Measurements from ENCODE around the gene ANKRD44.

ANKRD44 gene

GRCh38 chr2:196951973-196952372 is 358.6 kb downstream of the ANKRD44 start:
- H3K14ac ChIP-seq (ENCODE audit: low read length), result no peak overlapping the region
- H3K4me3 ChIP-seq (ENCODE audit: low read depth, low read length), result no peak overlapping the region
- no peaks in the 10 kb centered on the region for H3K79me1 ChIP-seq (ENCODE audit: low read length)
- H2BK5ac ChIP-seq (ENCODE audit: low read depth, low read length, poor library complexity), result no peak overlapping the region
- no peak overlapping the region for H3K18ac ChIP-seq (ENCODE audit: low read length)
- no peak overlapping the region for H3K4ac ChIP-seq (ENCODE audit: low read depth, low read length)
- H2AFZ ChIP-seq (ENCODE audit: insufficient read depth, low read length, poor library complexity), result no peak overlapping the region
- no peak overlapping the region for H3K4me2 ChIP-seq (ENCODE audit: low read length)
- H2BK120ac ChIP-seq (ENCODE audit: insufficient read depth, low read length, poor library complexity), result no peak overlapping the region
- no peaks in the 10 kb centered on the region for H3K27me3 ChIP-seq (ENCODE audit: insufficient read depth, low read length)
- no peak overlapping the region for H3K9ac ChIP-seq (ENCODE audit: low read length)
- H4K12ac ChIP-seq (ENCODE audit: low read depth, low read length), result no peak overlapping the region
- H3K27ac ChIP-seq (ENCODE audit: low read depth, low read length), result no peak overlapping the region
- H4K91ac ChIP-seq (ENCODE audit: low read depth, low read length), result no peak overlapping the region
- no peak overlapping the region for H3K23ac ChIP-seq (ENCODE audit: low read length)
- H2BK12ac ChIP-seq (ENCODE audit: low read length), result no peak overlapping the region
- no peaks in the 10 kb centered on the region for H3K36me3 ChIP-seq (ENCODE audit: control insufficient read depth in 1 of 2, insufficient read depth in 2 of 2, low read length in 2 of 2)
- H2AK5ac ChIP-seq (ENCODE audit: low read length), result no peak overlapping the region
- H4K8ac ChIP-seq (ENCODE audit: low read depth, low read length), result no peak overlapping the region
- H3K9me3 ChIP-seq (ENCODE audit: insufficient read depth, low read depth, low read length), result no peaks in the 10 kb centered on the region
- H3K4me1 ChIP-seq (ENCODE audit: control insufficient read depth in 1 of 2, insufficient read depth in 2 of 2, low read length in 2 of 2), result no peaks in the 10 kb centered on the region
- no peaks in the 10 kb centered on the region for H3K79me2 ChIP-seq (ENCODE audit: control insufficient read depth, insufficient read depth, low read length, poor library complexity)
- WGBS (ENCODE audit: extremely low coverage, insufficient coverage, insufficient read length), result no CpG with 5 or more reads among the region's 2 CpGs
- DNase-seq, result no peak

GRCh38 chr2:196949116-196949515 is 361.5 kb downstream of the ANKRD44 start:
- no peak overlapping the region for H2AFZ ChIP-seq (ENCODE audit: insufficient read depth, low read length, poor library complexity)
- H3K4me2 ChIP-seq (ENCODE audit: low read length), result no peak overlapping the region
- H3K9ac ChIP-seq (ENCODE audit: low read length), result no peak overlapping the region
- DNase-seq, result peak; percentile 53 to 71
- H3K4ac ChIP-seq (ENCODE audit: low read depth, low read length), result no peak overlapping the region
- H3K36me3 ChIP-seq (ENCODE audit: control insufficient read depth in 1 of 2, insufficient read depth in 2 of 2, low read length in 2 of 2), result no peaks in the 10 kb centered on the region
- no peak overlapping the region for H4K12ac ChIP-seq (ENCODE audit: low read depth, low read length)
- no CpG with 5 or more reads among the region's 5 CpGs for WGBS (ENCODE audit: extremely low coverage, insufficient coverage, insufficient read length)
- H3K9me3 ChIP-seq (ENCODE audit: insufficient read depth, low read depth, low read length), result no peaks in the 10 kb centered on the region
- no peak overlapping the region for H4K91ac ChIP-seq (ENCODE audit: low read depth, low read length)
- H3K14ac ChIP-seq (ENCODE audit: low read length), result no peak overlapping the region
- no peak overlapping the region for H3K23ac ChIP-seq (ENCODE audit: low read length)
- no peak overlapping the region for H2AK5ac ChIP-seq (ENCODE audit: low read length)
- H2BK120ac ChIP-seq (ENCODE audit: insufficient read depth, low read length, poor library complexity), result no peak overlapping the region
- no peaks in the 10 kb centered on the region for H3K27me3 ChIP-seq (ENCODE audit: insufficient read depth, low read length)
- no peaks in the 10 kb centered on the region for H3K79me2 ChIP-seq (ENCODE audit: control insufficient read depth, insufficient read depth, low read length, poor library complexity)
- no peak overlapping the region for H4K8ac ChIP-seq (ENCODE audit: low read depth, low read length)
- no peak overlapping the region for H2BK12ac ChIP-seq (ENCODE audit: low read length)
- no peak overlapping the region for H2BK5ac ChIP-seq (ENCODE audit: low read depth, low read length, poor library complexity)
- H3K4me1 ChIP-seq (ENCODE audit: control insufficient read depth in 1 of 2, insufficient read depth in 2 of 2, low read length in 2 of 2), result no peaks in the 10 kb centered on the region
- H3K4me3 ChIP-seq (ENCODE audit: low read depth, low read length), result no peak overlapping the region
- H3K18ac ChIP-seq (ENCODE audit: low read length), result no peak overlapping the region
- no peak overlapping the region for H3K27ac ChIP-seq (ENCODE audit: low read depth, low read length)
- no peaks in the 10 kb centered on the region for H3K79me1 ChIP-seq (ENCODE audit: low read length)

- H4K91ac ChIP-seq (ENCODE audit: low read depth, low read length), result no peak overlapping the region
- H3K23ac ChIP-seq (ENCODE audit: low read length), result no peak overlapping the region
- no peak overlapping the region for H3K4ac ChIP-seq (ENCODE audit: low read depth, low read length)
- no peak overlapping the region for H2AFZ ChIP-seq (ENCODE audit: insufficient read depth, low read length, poor library complexity)
- no peak overlapping the region for H2BK120ac ChIP-seq (ENCODE audit: insufficient read depth, low read length, poor library complexity)
- H2BK12ac ChIP-seq (ENCODE audit: low read length), result no peak overlapping the region
- H3K79me2 ChIP-seq (ENCODE audit: control insufficient read depth, insufficient read depth, low read length, poor library complexity), result no peaks in the 10 kb centered on the region
- no peaks in the 10 kb centered on the region for H3K27me3 ChIP-seq (ENCODE audit: insufficient read depth, low read length)
- H3K4me3 ChIP-seq (ENCODE audit: low read depth, low read length), result no peak overlapping the region
- no peak overlapping the region for H3K4me2 ChIP-seq (ENCODE audit: low read length)
- H3K18ac ChIP-seq (ENCODE audit: low read length), result no peak overlapping the region
- H2BK5ac ChIP-seq (ENCODE audit: low read depth, low read length, poor library complexity), result no peak overlapping the region
- no peak overlapping the region for H2AK5ac ChIP-seq (ENCODE audit: low read length)
- WGBS (ENCODE audit: extremely low coverage, insufficient coverage, insufficient read length), result no CpG with 5 or more reads among the region's 4 CpGs
- peaks cover 0 to 1% of the 10 kb centered on the region in 2 experiments for H3K4me1 ChIP-seq (ENCODE audit: control insufficient read depth in 1 of 2, insufficient read depth in 2 of 2, low read length in 2 of 2)
- no peak overlapping the region for H3K9ac ChIP-seq (ENCODE audit: low read length)
- H4K12ac ChIP-seq (ENCODE audit: low read depth, low read length), result no peak overlapping the region
- H3K36me3 ChIP-seq (ENCODE audit: control insufficient read depth in 1 of 2, insufficient read depth in 2 of 2, low read length in 2 of 2), result no peaks in the 10 kb centered on the region
- H3K79me1 ChIP-seq (ENCODE audit: low read length), result no peaks in the 10 kb centered on the region
- no peak overlapping the region for H3K27ac ChIP-seq (ENCODE audit: low read depth, low read length)
- H3K14ac ChIP-seq (ENCODE audit: low read length), result no peak overlapping the region
- no peaks in the 10 kb centered on the region for H3K9me3 ChIP-seq (ENCODE audit: insufficient read depth, low read depth, low read length)
- DNase-seq, result no peak
- no peak overlapping the region for H4K8ac ChIP-seq (ENCODE audit: low read depth, low read length)
Measured at GRCh38 chr2:196944570-196944969, 366.0 kb downstream of the ANKRD44 start.

- Histone ChIP-seq H2BK120ac (ENCODE audit: insufficient read depth, low read length, poor library complexity) (no peak overlapping the region), H3K4me2 (ENCODE audit: low read length) (no peak overlapping the region), H2AFZ (ENCODE audit: insufficient read depth, low read length, poor library complexity) (no peak overlapping the region), H4K91ac (ENCODE audit: low read depth, low read length) (no peak overlapping the region), H3K9ac (ENCODE audit: low read length) (no peak overlapping the region), H3K79me2 (ENCODE audit: control insufficient read depth, insufficient read depth, low read length, poor library complexity) (no peaks in the 10 kb centered on the region), H3K23ac (ENCODE audit: low read length) (no peak overlapping the region), H4K12ac (ENCODE audit: low read depth, low read length) (no peak overlapping the region), H3K27me3 (ENCODE audit: insufficient read depth, low read length) (no peaks in the 10 kb centered on the region), H3K9me3 (ENCODE audit: insufficient read depth, low read depth, low read length) (no peaks in the 10 kb centered on the region), H2AK5ac (ENCODE audit: low read length) (no peak overlapping the region), H3K36me3 (ENCODE audit: control insufficient read depth in 1 of 2, insufficient read depth in 2 of 2, low read length in 2 of 2) (no peaks in the 10 kb centered on the region), H4K8ac (ENCODE audit: low read depth, low read length) (no peak overlapping the region), H3K79me1 (ENCODE audit: low read length) (no peaks in the 10 kb centered on the region), H3K4ac (ENCODE audit: low read depth, low read length) (no peak overlapping the region), H2BK12ac (ENCODE audit: low read length) (no peak overlapping the region), H3K4me3 (ENCODE audit: low read depth, low read length) (no peak overlapping the region), H3K4me1 (ENCODE audit: control insufficient read depth in 1 of 2, insufficient read depth in 2 of 2, low read length in 2 of 2) (peaks cover 0 to 2% of the 10 kb centered on the region in 2 experiments), H3K14ac (ENCODE audit: low read length) (no peak overlapping the region), H2BK5ac (ENCODE audit: low read depth, low read length, poor library complexity) (no peak overlapping the region), H3K18ac (ENCODE audit: low read length) (no peak overlapping the region), H3K27ac (ENCODE audit: low read depth, low read length) (no peak overlapping the region)
- no peak for DNase-seq
- no CpG with 5 or more reads among the region's 4 CpGs for WGBS (ENCODE audit: extremely low coverage, insufficient coverage, insufficient read length)
Measured at GRCh38 chr2:196941398-196942078, 369.0 kb downstream of the ANKRD44 start.

Measured in trophoblast cell (in vitro differentiated cells and primary cell).